OCI-LY7 (cell line): ENCODE measurements around the gene HSD17B14. TPM values are rescaled to one million over a fixed set of nuclear protein-coding genes. Genes with fewer than 3 reads are reported as not detected.
A peak's percentile ranks its signal among the peaks of the same experiment; 100 is the strongest.
"Not testable (repeated sequence)": the region's sequence is repeated elsewhere in the genome, so short reads cannot be mapped to it uniquely, and the experiment has no call there.

Source experiments
- BruUV-seq: library from RNA; stranded (reverse); fragments of 400-500 nt; replicated peaks from 2 replicates; lab custom pipeline; 2021; lab: Mats Ljungman, UMichigan
- CTCF ChIA-PET: fragments of 300-600 bp; sonication (Branson Sonifier 250); formaldehyde crosslinking; loops from one replicate; lab custom pipeline; 2022; ENCODE audit warnings: antibody characterized with exemption; ENCODE audit not compliant: unreplicated experiment; lab: Charles Lee
- POLR2A ChIA-PET: fragments of 300-600 bp; sonication (Branson Sonifier 250); formaldehyde crosslinking; loops from one replicate; lab custom pipeline; 2022; ENCODE audit warnings: antibody characterized with exemption; lab: Charles Lee
- DNase-seq: peaks from one replicate; pipeline ENCODE4 v3.0.0-alpha.2; 2015; ENCODE audit warnings: low spot score
- H2AFZ ChIP-seq: fragments of 200-600 bp; sonication (generic), shearing (Covaris generic); 2 replicates; pipeline ENCODE4 v1.6.1; 2014; ENCODE audit warnings: mild to moderate bottlenecking, antibody characterized with exemption, low read length, moderate library complexity
- H3K27ac ChIP-seq: fragments of 200-600 bp; sonication (generic); 2 replicates; pipeline ENCODE4 v1.5.1; 2014; ENCODE audit warnings: mixed run types, low read depth, mild to moderate bottlenecking, moderate library complexity, low read length, inconsistent platforms; ENCODE audit not compliant: poor library complexity, severe bottlenecking
- H3K36me3 ChIP-seq: fragments of 200-600 bp; sonication (generic); 2 replicates; pipeline ENCODE4 v1.6.1; 2014; ENCODE audit warnings: mild to moderate bottlenecking, antibody characterized with exemption, low read length, moderate library complexity, mixed read lengths; ENCODE audit not compliant: insufficient read depth
- H3K4me1 ChIP-seq: fragments of 200-600 bp; sonication (generic); 2 replicates; pipeline ENCODE4 v1.5.1; 2014; ENCODE audit warnings: mild to moderate bottlenecking, low read length; ENCODE audit not compliant: insufficient read depth, poor library complexity, severe bottlenecking
- H3K4me2 ChIP-seq: fragments of 200-600 bp; sonication (generic); 2 replicates; pipeline ENCODE4 v1.6.1; 2014; ENCODE audit warnings: mild to moderate bottlenecking, low read length
- H3K4me3 ChIP-seq: fragments of 200-600 bp; sonication (generic); 2 replicates; pipeline ENCODE4 v1.5.1; 2014; ENCODE audit warnings: mild to moderate bottlenecking, low read depth, low read length; ENCODE audit not compliant: poor library complexity, severe bottlenecking
- H3K79me2 ChIP-seq: fragments of 200-600 bp; sonication (generic); 2 replicates; pipeline ENCODE4 v1.6.1; 2016; ENCODE audit warnings: low read depth, mild to moderate bottlenecking, low read length, moderate library complexity, mixed read lengths; ENCODE audit not compliant: insufficient read depth
- H3K9me2 ChIP-seq: fragments of 200-600 bp; sonication (generic); 2 replicates; pipeline ENCODE4 v1.6.1; 2016; ENCODE audit warnings: mild to moderate bottlenecking, low read length, mixed read lengths; ENCODE audit not compliant: insufficient read depth
- H3K9me3 ChIP-seq: fragments of 200-600 bp; sonication (generic); 2 replicates; pipeline ENCODE4 v1.6.1; 2014; ENCODE audit warnings: mild to moderate bottlenecking, mixed run types, low read length, mixed read lengths
- H4K20me1 ChIP-seq: fragments of 200-600 bp; sonication (generic); 2 replicates; pipeline ENCODE4 v1.6.1; 2014; ENCODE audit warnings: mild to moderate bottlenecking, antibody characterized with exemption, low read length, moderate library complexity, mixed read lengths; ENCODE audit not compliant: insufficient read depth
- EZH2phosphoT487 ChIP-seq: fragments of 200-600 bp; sonication (generic); IDR thresholded peaks from 2 replicates; pipeline ENCODE4 v1.6.1; 2018; ENCODE audit warnings: low read depth, borderline replicate concordance, mild to moderate bottlenecking, mixed run types, antibody characterized with exemption, low read length, moderate library complexity, mixed read lengths
- intact Hi-C: fragments of 100-400 bp; cut with micrococcal nuclease; formaldehyde crosslinking; loops from one replicate; pipeline ENCODE4 v1.10.0; 2022; ENCODE audit not compliant: unreplicated experiment
- total RNA-seq, 2 experiments: library from RNA; depleted of rRNA in 1 of 2; stranded (reverse); fragments of >200 nt in 1 of 2; shearing (Covaris generic) in 1 of 2; gene quantifications; 2 replicates each; pipeline ENCODE4 v1.2.3, GENCODE V29; 2014 to 2022
- TF ChIP-seq, protein P1 (sequence below): fragments of 200-600 bp; sonication (generic); conservative IDR thresholded peaks from 2 replicates; pipeline ENCODE4 v1.5.1; 2014; ENCODE audit warnings: mild to moderate bottlenecking, antibody characterized with exemption, low read length, moderate library complexity, mixed read lengths

The HSD17B14 gene
- total RNA-seq, 2 experiments from 2014 or later, result 1.8 to 4.5 TPM

GRCh38 chr19:48881741-48882657, 45.7 kb upstream of the HSD17B14 start:
- Histone ChIP-seq H3K36me3 (peaks cover 24% of the 10 kb centered on the region), H3K4me1 (peaks cover 51% of the 10 kb centered on the region), H3K9me2 (no peaks in the 10 kb centered on the region), H4K20me1 (no peaks in the 10 kb centered on the region), H3K9me3 (peaks cover 15% of the 10 kb centered on the region), H2AFZ (no peak overlapping the region), H3K4me3 (no peak overlapping the region), H3K27ac (no peak overlapping the region), H3K4me2 (no peak overlapping the region), H3K79me2 (no peaks in the 10 kb centered on the region; the same call in 1 of the 2 replicates)
- peak; percentile 70 for DNase-seq
- ChIA-PET CTCF (no interaction called here), POLR2A (interaction anchor here (0.6 to 1.2 kb wide), 2 partner anchors 49 to 72 kb away, joined by 3 to 9 read pairs; partner anchors contain the start of gene BAX)
- no TSS peak for BruUV-seq
- TF ChIP-seq EZH2phosphoT487, result no peak
- TF ChIP-seq, protein P1, sequence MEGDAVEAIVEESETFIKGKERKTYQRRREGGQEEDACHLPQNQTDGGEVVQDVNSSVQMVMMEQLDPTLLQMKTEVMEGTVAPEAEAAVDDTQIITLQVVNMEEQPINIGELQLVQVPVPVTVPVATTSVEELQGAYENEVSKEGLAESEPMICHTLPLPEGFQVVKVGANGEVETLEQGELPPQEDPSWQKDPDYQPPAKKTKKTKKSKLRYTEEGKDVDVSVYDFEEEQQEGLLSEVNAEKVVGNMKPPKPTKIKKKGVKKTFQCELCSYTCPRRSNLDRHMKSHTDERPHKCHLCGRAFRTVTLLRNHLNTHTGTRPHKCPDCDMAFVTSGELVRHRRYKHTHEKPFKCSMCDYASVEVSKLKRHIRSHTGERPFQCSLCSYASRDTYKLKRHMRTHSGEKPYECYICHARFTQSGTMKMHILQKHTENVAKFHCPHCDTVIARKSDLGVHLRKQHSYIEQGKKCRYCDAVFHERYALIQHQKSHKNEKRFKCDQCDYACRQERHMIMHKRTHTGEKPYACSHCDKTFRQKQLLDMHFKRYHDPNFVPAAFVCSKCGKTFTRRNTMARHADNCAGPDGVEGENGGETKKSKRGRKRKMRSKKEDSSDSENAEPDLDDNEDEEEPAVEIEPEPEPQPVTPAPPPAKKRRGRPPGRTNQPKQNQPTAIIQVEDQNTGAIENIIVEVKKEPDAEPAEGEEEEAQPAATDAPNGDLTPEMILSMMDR, result no peak
- intact Hi-C loops, result no loop called here

- Histone ChIP-seq H3K27ac (peak overlapping the region; percentile 19), H3K36me3 (peaks cover 35% of the 10 kb centered on the region), H3K4me1 (peaks cover 55% of the 10 kb centered on the region), H3K9me3 (peaks cover 15% of the 10 kb centered on the region)
- H3K9me2 ChIP-seq, DNase-seq, BruUV-seq, intact Hi-C loops, H4K20me1 ChIP-seq, CTCF ChIA-PET, H3K79me2 ChIP-seq, H2AFZ ChIP-seq, H3K4me3 ChIP-seq, H3K4me2 ChIP-seq: not testable (repeated sequence)
- POLR2A ChIA-PET, result interaction anchor here (0.7 kb wide), 1 partner anchor 619 kb away, joined by 4 read pairs; no protein-coding TSS in a partner anchor
Measured at GRCh38 chr19:48879696-48880095, 43.4 kb upstream of the HSD17B14 start.

DNA sequence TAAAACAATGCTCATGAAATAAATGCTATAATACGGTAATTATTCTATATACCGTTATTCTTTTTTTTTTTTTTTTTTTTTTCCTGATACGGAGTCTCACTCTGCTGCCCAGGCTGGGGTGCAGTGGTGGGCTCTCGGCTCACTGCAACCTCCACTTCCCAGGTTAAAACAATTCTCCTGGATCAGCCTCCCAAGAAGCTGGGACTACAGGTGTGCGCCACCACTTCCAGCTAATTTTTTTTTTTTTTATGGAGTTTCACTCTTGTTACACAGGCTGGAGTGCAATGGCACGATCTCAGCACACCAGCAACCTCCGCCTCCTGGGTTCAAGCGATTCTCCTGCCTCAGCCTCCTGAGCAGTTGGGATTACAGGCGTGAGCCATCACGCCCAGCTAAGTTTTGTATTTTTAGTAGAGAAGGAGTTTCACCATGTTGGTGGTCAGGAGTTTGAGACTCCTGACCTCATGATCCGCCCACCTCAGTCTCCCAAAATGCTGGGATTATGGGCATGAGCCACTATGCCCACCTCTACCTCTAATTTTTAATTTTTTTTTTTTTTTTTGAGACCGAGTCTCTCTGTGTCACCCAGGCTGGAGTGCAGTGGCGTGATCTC, 42.8 kb upstream of the HSD17B14 start:
- H3K4me3 ChIP-seq, result no peak overlapping the region
- intact Hi-C loops, result no loop called here
- peaks cover 41% of the 10 kb centered on the region for H3K36me3 ChIP-seq
- no peaks in the 10 kb centered on the region for H3K9me2 ChIP-seq
- BruUV-seq, result no TSS peak
- H3K9me3 ChIP-seq, result peaks cover 15% of the 10 kb centered on the region
- peaks cover 61% of the 10 kb centered on the region for H3K4me1 ChIP-seq
- H3K27ac ChIP-seq, result peak overlapping the region; percentile 19
- DNase-seq, result no peak
- peaks cover 11% of the 10 kb centered on the region for H3K79me2 ChIP-seq
- ChIA-PET CTCF (no interaction called here), POLR2A (interaction anchor here (1.1 kb wide), 1 partner anchor 54 kb away, joined by 3 read pairs; the partner anchor contains the start of gene DHDH)
- H4K20me1 ChIP-seq, result no peaks in the 10 kb centered on the region
- H2AFZ ChIP-seq, result no peak overlapping the region
- TF ChIP-seq, protein P1, result no peak
- no peak for TF ChIP-seq EZH2phosphoT487
- H3K4me2 ChIP-seq, result no peak overlapping the region
